Left cardiac atrium (tissue), 4 donors: ENCODE data around the gene TNFRSF25. TPM values are rescaled to one million over a fixed set of nuclear protein-coding genes. Genes with fewer than 3 reads are reported as not detected.

Experiments used
- ATAC-seq, 2 donors: fragments of 200-7000 bp; cut with Tn5 transposase; one replicate each; pipeline ENCODE4 v1.9.1; 2020; ENCODE audit warnings: mild to moderate bottlenecking in 2 of 2, moderate library complexity in 2 of 2
- DNase-seq: peaks from one replicate; pipeline ENCODE4 v3.0.0-alpha.2; 2020
- intact Hi-C, 2 donors: fragments of 100-400 bp; cut with DNase I; formaldehyde crosslinking; loops; one replicate each; pipeline versions ENCODE4 v1.14.1 to v1.15.1; 2022 to 2023
- long read RNA-seq: library from polyadenylated mRNA; unstranded; transcript quantifications from one replicate; pipeline ENCODE4 v2.0.0, GENCODE V29; 2021
- total RNA-seq, 2 donors: library from RNA; stranded (reverse); fragmentation: NEBNext Ultra II Directional; extraction: Animal tissue kit (Norgen Biotek cat#: 25700); gene quantifications; one replicate each; pipeline ENCODE4 v1.2.1, GENCODE V29; 2021
- donor health status: DM: no; HTN: yes; CAD: no.
- donor health status: DM: no; HTN: yes; CAD: no; lungs with severe emphysema.
- donor health status: DM: yes; HTN: yes; CAD: no.
- donor health status: Dilated cardiomyopathy.

TNFRSF25 gene, protein sequence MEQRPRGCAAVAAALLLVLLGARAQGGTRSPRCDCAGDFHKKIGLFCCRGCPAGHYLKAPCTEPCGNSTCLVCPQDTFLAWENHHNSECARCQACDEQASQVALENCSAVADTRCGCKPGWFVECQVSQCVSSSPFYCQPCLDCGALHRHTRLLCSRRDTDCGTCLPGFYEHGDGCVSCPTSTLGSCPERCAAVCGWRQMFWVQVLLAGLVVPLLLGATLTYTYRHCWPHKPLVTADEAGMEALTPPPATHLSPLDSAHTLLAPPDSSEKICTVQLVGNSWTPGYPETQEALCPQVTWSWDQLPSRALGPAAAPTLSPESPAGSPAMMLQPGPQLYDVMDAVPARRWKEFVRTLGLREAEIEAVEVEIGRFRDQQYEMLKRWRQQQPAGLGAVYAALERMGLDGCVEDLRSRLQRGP
- 1 to 10 TPM; 5.5 to 5.9 TPM for total RNA-seq
- long read RNA-seq, partial matches to known transcripts, result 0 of 2 reads
- long read RNA-seq, other reads (novel, unspliced or antisense), result 1 of 2 reads

DNA sequence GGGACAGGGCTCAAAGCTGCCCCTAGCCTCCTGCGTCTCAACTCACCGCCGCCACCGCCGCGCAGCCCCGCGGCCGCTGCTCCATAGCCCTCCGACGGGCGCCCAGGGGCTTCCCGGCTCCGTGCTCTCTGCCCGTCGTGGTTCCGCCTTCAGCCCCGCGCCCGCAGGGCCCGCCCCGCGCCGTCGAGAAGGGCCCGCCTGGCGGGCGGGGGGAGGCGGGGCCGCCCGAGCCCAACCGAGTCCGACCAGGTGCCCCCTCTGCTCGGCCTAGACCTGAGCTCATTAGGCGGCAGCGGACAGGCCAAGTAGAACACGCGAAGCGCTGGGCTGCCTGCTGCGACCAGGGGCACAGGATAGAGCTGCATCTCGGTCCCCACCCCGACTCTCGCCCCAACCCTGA, at the start of gene TNFRSF25:
TSS of gene TNFRSF25 (minus strand) at position 151 of the 400 bp plus-strand sequence. CDS start at position 85, 66 bp downstream.
- intact Hi-C loops, result no loop called here
- DNase-seq, result no peak
- ATAC-seq, result no peak

DNA sequence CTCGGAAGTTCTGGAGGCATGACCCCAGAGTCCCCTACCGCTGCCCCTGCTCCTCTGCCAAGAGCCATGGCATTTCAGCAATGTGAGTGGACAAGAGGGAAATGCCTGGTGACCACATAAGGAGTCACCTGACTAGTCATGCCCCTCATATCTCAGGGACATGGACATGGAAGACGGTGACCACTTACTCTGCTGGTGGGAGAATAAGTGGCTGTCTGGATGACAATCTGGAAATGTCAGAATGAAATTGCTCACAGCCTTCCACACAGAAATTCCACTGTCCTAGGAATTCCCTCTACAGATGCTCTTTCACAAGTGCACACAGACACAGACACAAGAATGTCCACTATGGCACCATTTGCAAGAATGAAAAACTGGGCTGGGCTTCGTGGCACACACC, 49.8 kb upstream of the TNFRSF25 start:
- intact Hi-C loops, result no loop called here
- ATAC-seq (peak in 1 of 2 donors; percentile 23), DNase-seq (no peak)

- DNase-seq (no peak), ATAC-seq (peak in 1 of 2 donors; percentile 38)
- intact Hi-C loops, result no loop called here
Observed at GRCh38 chr1:6513320-6513801, 47.4 kb upstream of the TNFRSF25 start.

DNA sequence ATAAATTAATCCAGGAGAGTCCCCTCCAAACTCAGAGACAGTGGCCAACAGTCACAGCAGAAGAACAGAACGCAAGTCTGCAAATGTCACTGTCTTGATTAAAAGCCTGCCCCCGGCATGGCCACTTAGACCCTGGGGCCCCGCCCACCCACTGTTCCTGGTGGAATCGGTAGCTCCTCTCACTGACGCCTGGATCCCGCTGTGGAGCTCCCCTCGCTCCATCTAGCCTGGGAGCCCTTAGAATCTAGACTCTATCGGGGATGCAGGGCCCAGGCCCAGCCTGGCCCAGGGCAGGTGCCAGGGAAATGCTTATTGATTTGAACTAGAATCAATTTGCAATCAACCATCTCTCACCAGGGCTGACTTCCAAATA, 46.9 kb upstream of the TNFRSF25 start:
- DNase-seq, result no peak
- intact Hi-C loops, result no loop called here
- ATAC-seq, result no peak

- intact Hi-C loops, result no loop called here
- DNase-seq (no peak), ATAC-seq (no peak)
Observed at GRCh38 chr1:6512245-6512907, 46.4 kb upstream of the TNFRSF25 start.

DNA sequence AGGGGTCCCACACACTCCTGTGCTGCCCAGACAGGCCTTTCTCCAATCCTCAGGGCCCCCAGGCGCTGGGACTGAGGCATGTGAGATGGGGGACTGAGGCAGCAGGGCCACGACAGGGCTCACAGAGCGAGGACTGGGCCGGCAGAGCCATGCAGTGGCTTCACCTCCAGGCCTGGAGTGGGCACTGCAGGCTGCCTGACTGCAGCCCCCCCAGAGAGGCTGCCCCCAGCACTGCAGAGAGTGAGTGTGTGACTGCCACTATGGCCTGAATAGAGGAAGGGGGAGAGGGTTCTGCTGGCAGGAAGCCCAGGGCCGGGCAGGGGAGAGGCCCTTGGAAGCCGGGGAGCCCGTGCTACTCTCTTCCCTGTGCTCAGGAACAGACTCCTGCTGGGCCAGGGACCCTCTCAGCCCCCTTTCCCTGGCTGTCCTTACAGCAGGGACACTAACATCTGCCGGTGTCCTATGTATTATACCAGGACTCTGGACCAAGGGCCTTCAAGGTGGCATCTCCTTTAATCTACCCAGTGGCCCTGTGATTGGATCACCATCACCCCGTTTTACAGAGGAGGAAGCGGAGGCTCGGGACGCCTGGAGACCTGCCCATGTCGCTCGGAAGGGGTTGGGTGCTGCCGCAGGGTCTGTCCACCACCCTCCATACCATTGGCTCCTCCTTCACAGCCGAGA, 45.7 kb upstream of the TNFRSF25 start:
- intact Hi-C loops, result no loop called here
- no peak for ATAC-seq
- no peak for DNase-seq

DNA sequence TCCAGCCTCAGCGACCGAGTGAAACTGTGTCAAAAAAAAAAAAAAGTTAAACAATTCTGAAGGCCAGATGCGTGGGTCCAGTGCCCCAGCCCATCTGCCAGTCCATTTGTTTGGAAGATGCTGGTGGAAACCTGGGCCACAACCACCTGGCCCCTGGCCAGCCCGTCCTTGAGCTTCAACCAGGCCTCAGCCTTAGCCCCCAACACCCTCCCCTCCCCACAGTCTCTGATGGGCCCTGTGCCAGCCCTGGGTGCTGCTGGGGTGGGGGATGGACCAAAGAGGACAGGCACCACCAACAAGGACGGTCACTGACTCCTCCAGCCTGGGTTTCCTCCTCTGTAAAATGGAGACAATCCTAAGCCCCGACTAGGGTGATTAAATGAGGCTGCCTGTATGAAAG, 45.1 kb upstream of the TNFRSF25 start:
- ATAC-seq, result no peak
- DNase-seq, result no peak
- intact Hi-C loops, result no loop called here

DNA sequence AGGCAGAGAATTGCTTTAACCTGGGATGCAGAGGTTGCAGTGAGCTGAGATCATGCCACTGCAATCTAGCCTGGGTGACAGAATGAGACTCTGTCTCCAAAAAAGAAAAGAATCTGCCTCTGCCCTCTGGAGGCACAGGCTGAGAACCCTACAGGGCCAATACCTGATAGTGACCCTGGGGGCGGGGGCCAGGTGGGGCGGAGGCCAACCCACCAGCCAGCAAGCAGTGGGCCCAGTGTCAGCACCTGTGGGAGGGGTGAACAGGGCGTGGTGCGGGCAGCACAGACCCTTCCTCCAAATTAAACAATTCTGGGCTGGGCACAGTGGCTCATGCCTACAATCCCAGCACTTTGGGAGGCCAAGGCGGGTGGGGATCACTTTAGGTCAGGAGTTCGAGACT, 44.5 kb upstream of the TNFRSF25 start:
- ATAC-seq (no peak), DNase-seq (no peak)
- intact Hi-C loops, result no loop called here

- peak; percentile 36 to 74 for ATAC-seq
- intact Hi-C loops, result no loop called here
- no peak for DNase-seq
Observed at GRCh38 chr1:6509919-6510291, 43.9 kb upstream of the TNFRSF25 start.

GRCh38 chr1:6509220-6509918, 43.4 kb upstream of the TNFRSF25 start:
- ATAC-seq (peak in 1 of 2 donors; percentile 15), DNase-seq (no peak)
- intact Hi-C loops, result no loop called here

- no peak for DNase-seq
- intact Hi-C loops, result no loop called here
- no peak for ATAC-seq
Observed at GRCh38 chr1:6508816-6509189, 42.8 kb upstream of the TNFRSF25 start.

GRCh38 chr1:6508154-6508815, 42.3 kb upstream of the TNFRSF25 start:
- DNase-seq (no peak), ATAC-seq (no peak)
- intact Hi-C loops, result no loop called here

DNA sequence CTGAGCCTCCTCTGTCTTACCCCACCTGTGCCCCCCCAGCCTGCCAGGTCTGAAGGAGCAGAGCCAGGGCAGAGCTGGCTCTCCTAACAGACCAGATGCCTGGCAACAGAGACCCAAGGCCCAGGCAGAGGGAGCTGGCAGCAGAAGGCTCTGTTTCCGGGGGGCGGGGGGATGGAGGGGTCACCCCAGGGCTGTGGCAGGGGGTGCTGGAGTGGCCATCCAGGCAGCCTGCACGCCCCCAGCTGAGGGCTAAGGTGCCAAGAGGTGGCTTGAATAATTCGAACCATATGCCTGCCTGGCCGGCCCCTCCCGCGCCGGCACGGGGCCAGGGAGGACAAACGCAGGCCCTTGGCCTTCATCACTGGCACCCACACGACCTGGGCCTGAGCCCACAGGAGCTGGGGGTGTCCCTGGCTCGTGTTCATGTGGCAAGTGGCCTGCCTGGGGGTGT, 41.5 kb upstream of the TNFRSF25 start:
- ATAC-seq, result peak in 1 of 2 donors; percentile 30
- no peak for DNase-seq
- intact Hi-C loops, result no loop called here

DNA sequence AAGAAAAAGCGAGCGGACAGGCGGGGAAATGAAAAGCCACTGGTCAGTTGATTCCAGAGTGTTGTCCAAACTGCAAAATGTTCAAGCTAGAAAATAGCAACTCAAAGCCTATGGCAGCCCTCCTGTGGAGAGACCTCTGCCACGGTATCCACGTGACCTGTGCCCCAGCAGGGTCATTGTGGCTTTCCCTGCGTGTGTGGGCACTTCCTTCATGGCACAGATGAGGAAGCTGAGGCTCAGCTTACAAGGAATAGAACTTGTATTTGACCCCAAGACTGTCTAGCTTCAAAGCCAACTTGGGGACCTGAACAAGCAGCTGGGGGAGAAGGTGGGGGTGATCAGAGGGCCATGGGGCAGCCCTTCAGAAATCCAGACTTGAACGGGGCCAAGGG, 41.1 kb upstream of the TNFRSF25 start:
- DNase-seq, result no peak
- ATAC-seq, result no peak
- intact Hi-C loops, result no loop called here

DNA sequence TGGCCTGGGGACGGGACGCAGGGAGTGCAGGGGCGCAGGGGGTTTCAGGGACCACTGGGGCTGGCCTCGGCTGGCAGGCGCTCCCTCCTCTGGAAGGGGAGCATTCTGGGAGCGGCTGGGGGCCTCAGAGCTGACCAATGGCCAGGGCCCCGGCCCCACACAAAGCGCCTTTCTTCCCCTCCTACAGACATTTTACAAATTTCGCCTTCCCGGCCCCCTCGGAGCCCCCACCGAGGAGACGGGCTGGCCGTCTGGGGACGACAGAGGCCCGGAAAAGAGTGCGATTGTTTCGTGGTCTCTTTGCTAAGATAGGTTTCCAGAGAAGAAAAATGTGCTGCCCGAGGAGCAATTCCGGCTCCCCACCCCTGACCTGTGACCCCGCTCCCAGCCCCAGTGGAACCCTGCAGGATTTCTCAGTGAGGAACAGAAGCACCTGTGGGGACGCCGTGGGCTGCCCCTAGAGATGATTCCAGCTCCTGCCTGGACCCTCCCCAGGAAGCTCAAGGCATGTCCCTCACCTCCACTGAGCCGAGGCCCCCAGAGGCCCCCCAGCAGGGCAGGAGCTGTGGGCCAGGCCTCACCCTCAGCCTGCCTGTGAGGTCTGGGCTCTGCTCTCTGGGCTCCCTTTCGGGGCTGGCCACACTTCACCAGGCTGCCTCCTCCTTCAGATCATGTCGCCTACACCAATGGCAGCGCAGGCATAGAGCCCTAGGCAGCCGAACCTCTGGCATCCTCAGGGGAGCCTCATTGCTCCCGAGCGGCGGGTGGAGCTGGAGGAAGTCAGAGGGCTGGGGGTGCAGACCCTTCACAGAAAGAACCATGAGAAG, 40.5 kb upstream of the TNFRSF25 start:
- ATAC-seq, result no peak
- intact Hi-C loops, result no loop called here
- DNase-seq, result no peak

DNA sequence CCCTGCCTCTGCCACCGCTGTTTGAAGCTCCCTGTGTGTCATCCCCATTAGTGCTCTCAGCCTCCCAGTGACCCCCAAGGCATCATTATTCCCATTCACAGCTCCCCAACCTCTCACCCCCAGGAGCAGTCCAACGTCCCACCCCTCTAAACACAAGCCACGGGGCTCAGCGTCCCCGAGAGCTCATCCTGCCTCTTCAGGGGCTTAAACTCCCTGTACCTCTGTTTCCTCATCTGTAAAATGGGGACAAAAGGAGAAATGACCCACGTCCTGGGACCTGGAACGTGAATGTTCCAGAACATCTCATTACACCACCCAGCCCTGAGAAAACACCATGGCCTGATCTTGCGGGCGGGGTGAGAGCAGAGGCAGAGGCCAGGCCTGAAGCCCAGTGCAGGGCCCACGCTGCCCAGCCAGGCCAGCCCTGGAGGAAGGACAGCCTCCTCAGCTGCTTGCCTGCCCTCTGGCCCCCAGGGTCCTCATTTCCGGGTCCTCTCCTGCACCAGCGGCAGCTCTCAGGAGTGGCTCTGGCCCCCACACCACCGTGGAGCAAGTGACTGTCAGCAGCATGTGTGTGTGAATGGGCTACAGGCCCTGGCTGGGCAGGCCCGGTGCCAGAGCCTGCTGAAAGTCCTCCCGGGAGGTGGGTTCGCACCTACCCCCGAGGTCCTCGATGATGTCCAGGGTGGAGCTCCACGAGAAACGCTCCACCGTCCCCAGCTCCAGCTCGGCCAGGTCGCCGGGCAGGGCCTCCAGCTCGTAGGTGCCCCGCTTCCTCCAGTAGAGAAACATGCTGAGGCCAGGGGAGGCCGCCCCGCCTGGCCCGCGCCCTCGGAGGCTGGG, 39.6 kb upstream of the TNFRSF25 start:
- no peak for DNase-seq
- no peak for ATAC-seq
- intact Hi-C loops, result no loop called here

GRCh38 chr1:6504887-6505286, 38.9 kb upstream of the TNFRSF25 start:
- DNase-seq (no peak), ATAC-seq (no peak)
- intact Hi-C loops, result no loop called here
